Chondrocyte (in vitro differentiated cells): ENCODE data around the gene NDUFAF5. TPM values are rescaled to one million over a fixed set of nuclear protein-coding genes. Genes with fewer than 3 reads are reported as not detected.

Experiments
- DNase-seq: peaks from one replicate; pipeline ENCODE4 v3.0.0; 2021; ENCODE audit warnings: mixed read lengths, low spot score
- H3K27ac Mint-ChIP-seq: one replicate; pipeline ENCODE4 v1.8.0; 2021; ENCODE audit warnings: mild to moderate bottlenecking, moderate library complexity, mixed read lengths; ENCODE audit not compliant: unreplicated experiment
- H3K27me3 Mint-ChIP-seq: 2 replicates; pipeline ENCODE4 v1.8.0; 2021; ENCODE audit warnings: low read depth, mixed read lengths
- H3K36me3 Mint-ChIP-seq: 2 replicates; pipeline ENCODE4 v1.8.0; 2021; ENCODE audit warnings: low read depth, mixed read lengths
- H3K4me1 Mint-ChIP-seq: 2 replicates; pipeline ENCODE4 v1.8.0; 2021; ENCODE audit warnings: low read depth, mild to moderate bottlenecking, mixed read lengths
- H3K4me3 Mint-ChIP-seq: one replicate; pipeline ENCODE4 v1.8.0; 2021; ENCODE audit warnings: mild to moderate bottlenecking, moderate library complexity, mixed read lengths; ENCODE audit not compliant: unreplicated experiment
- H3K9me3 Mint-ChIP-seq: 2 replicates; pipeline ENCODE4 v1.8.0; 2021; ENCODE audit warnings: low read depth, mixed read lengths
- total RNA-seq: library from RNA; stranded (reverse); gene quantifications from 3 replicates; pipeline ENCODE4 v1.2.1, GENCODE V29; 2021
- TF ChIP-seq, protein P1 (sequence below): fragments of 200-600 bp; sonication (generic); IDR thresholded peaks from 2 replicates; pipeline ENCODE4 v1.5.0; 2021; ENCODE audit warnings: antibody characterized with exemption, mild to moderate bottlenecking, moderate library complexity

NDUFAF5 gene
- total RNA-seq, 1 donor from 2014 or later = 21.1 TPM

DNA sequence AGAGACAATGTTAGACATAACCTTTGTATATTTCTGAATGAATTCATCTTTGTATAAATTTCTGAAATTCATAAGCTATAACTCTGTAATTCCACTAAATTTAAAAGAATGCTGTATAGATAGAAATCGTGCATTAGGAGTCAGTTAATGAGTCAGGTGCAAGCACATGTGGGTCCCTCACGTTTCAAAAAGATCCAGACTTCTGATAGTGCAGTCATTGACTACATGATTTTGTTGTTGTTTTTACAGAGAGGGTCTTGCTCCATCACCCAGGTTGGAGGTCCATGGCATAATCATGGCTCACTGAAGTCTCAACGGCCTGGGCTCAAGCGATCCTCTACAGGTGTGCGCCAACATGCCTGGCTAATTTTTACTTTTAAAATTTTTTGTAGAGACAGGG, 14.7 kb upstream of the NDUFAF5 start:
- no peak overlapping the region for H3K27ac Mint-ChIP-seq
- peaks cover 15% of the 10 kb centered on the region for H3K4me1 Mint-ChIP-seq
- H3K36me3 Mint-ChIP-seq = peaks cover 36% of the 10 kb centered on the region
- TF ChIP-seq, protein P1, sequence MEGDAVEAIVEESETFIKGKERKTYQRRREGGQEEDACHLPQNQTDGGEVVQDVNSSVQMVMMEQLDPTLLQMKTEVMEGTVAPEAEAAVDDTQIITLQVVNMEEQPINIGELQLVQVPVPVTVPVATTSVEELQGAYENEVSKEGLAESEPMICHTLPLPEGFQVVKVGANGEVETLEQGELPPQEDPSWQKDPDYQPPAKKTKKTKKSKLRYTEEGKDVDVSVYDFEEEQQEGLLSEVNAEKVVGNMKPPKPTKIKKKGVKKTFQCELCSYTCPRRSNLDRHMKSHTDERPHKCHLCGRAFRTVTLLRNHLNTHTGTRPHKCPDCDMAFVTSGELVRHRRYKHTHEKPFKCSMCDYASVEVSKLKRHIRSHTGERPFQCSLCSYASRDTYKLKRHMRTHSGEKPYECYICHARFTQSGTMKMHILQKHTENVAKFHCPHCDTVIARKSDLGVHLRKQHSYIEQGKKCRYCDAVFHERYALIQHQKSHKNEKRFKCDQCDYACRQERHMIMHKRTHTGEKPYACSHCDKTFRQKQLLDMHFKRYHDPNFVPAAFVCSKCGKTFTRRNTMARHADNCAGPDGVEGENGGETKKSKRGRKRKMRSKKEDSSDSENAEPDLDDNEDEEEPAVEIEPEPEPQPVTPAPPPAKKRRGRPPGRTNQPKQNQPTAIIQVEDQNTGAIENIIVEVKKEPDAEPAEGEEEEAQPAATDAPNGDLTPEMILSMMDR = no peak
- H3K4me3 Mint-ChIP-seq = no peak overlapping the region
- no peak for DNase-seq
- no peaks in the 10 kb centered on the region for H3K27me3 Mint-ChIP-seq
- H3K9me3 Mint-ChIP-seq = peaks cover 16% of the 10 kb centered on the region

DNA sequence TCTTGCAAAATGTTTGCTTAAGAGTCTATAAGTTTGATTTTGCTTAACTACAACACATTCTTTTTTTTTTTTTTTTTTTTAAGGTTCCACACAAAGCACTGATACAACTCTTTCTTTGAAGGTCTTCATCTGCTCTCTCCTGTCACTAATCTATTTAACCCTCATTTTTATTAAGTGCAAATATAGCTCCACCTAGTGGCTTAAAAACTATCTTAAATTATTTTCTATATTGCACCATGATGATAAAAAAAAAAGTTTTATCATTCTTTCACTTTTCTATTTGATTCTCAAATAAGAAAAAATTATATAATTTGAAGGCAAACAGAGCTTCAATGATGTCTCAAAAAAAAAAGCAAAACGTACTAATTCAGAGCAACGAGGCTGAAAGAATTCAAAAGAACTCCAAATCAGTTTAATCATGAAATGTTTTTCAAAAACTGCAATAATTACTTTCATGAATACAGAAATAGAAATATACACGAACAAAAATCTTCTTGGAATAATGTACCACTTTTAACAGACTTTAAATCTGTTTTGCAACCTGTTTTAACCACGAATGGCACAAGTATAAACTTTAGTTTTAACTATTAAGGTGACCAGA, 12.9 kb upstream of the NDUFAF5 start:
- TF ChIP-seq, protein P1 = peak; percentile 88
- Mint-ChIP-seq H3K4me3 (no peak overlapping the region), H3K27me3 (no peaks in the 10 kb centered on the region), H3K36me3 (peaks cover 25% of the 10 kb centered on the region), H3K4me1 (peaks cover 16% of the 10 kb centered on the region), H3K9me3 (peaks cover 2% of the 10 kb centered on the region), H3K27ac (no peak overlapping the region)
- no peak for DNase-seq

DNA sequence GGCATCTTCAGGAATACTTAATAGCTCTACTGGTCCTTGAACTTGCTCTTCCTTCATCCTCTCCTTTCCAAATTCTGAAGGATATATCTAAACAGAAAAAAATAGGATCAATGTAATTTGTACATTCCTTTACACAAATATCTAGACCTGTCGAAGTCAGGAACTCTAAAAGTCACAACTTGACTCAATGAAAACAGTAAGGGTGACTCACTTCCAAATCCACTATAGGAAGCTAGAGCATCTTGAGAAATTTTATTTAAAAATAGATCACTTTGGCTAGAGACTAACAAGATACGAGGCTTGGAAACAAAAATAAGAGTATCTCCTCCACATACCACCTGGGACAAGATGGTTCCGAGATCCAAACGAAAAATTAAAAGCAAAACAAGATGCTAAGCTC, 12.3 kb upstream of the NDUFAF5 start:
- Mint-ChIP-seq H3K36me3 (peaks cover 22% of the 10 kb centered on the region), H3K27me3 (no peaks in the 10 kb centered on the region), H3K4me1 (peaks cover 20% of the 10 kb centered on the region), H3K9me3 (no peaks in the 10 kb centered on the region), H3K27ac (peak overlapping the region; percentile 36), H3K4me3 (no peak overlapping the region)
- DNase-seq = no peak
- TF ChIP-seq, protein P1 = no peak

DNA sequence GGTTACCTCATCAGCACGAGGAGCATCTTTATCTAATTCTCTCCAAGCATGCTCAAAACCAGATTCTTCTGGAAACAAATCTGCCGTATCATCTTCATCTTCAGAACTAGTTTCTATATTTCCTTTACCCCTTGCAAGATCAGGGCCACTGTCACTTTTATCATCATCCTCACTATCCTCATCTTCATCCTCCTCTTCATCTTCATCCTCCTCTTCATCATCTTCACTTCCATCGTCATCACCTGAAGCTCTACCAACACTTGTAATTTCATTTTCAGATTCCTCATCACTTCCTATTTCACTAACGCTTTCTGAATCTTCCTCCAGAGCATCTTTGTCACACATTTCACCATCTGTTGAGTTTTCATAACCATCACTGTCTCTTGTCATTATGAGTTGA, 9.0 kb upstream of the NDUFAF5 start:
- Mint-ChIP-seq H3K36me3 (peaks cover 14% of the 10 kb centered on the region), H3K4me3 (no peak overlapping the region), H3K27ac (no peak overlapping the region), H3K9me3 (no peaks in the 10 kb centered on the region), H3K4me1 (peaks cover 24% of the 10 kb centered on the region), H3K27me3 (no peaks in the 10 kb centered on the region)
- TF ChIP-seq, protein P1 = no peak
- no peak for DNase-seq

GRCh38 chr20:13777171-13777601, 7.6 kb upstream of the NDUFAF5 start:
- Mint-ChIP-seq H3K36me3 (peaks cover 19% of the 10 kb centered on the region), H3K9me3 (no peaks in the 10 kb centered on the region), H3K4me1 (peaks cover 18% of the 10 kb centered on the region), H3K27me3 (no peaks in the 10 kb centered on the region), H3K27ac (peak overlapping the region; percentile 2), H3K4me3 (no peak overlapping the region)
- DNase-seq = no peak
- TF ChIP-seq, protein P1 = no peak
